Smooth muscle cell (in vitro differentiated cells): Measurements from ENCODE around the gene SYCE3. TPM values are rescaled to one million over a fixed set of nuclear protein-coding genes. Genes with fewer than 3 reads are reported as not detected.

Experiments
- DNase-seq: peaks from one replicate; lab custom pipeline; 2025; ENCODE audit not compliant: unreplicated experiment; lab: John Stamatoyannopoulos, UW
- H2AFZ ChIP-seq: fragments of 200-600 bp; sonication (generic); 2 replicates; pipeline ENCODE4 v1.6.0; 2016; ENCODE audit warnings: antibody characterized with exemption, low read depth, mild to moderate bottlenecking
- H3F3A ChIP-seq: fragments of 200-600 bp; sonication (generic); 2 replicates; pipeline ENCODE4 v1.6.0; 2017; ENCODE audit warnings: antibody characterized with exemption, low read depth
- H3K27ac ChIP-seq: fragments of 200-600 bp; sonication (generic); 2 replicates; pipeline ENCODE4 v1.5.1; 2016; ENCODE audit warnings: low read depth, mild to moderate bottlenecking
- H3K27me3 ChIP-seq: fragments of 200-600 bp; sonication (generic); 2 replicates; pipeline ENCODE4 v1.6.1; 2016; ENCODE audit warnings: low read depth, mild to moderate bottlenecking
- H3K36me3 ChIP-seq: fragments of 200-600 bp; sonication (generic); 2 replicates; pipeline ENCODE4 v1.5.1; 2016; ENCODE audit warnings: low read depth
- H3K4me1 ChIP-seq: fragments of 200-600 bp; sonication (generic); 2 replicates; pipeline ENCODE4 v1.5.1; 2016; ENCODE audit warnings: low read depth
- H3K4me2 ChIP-seq: fragments of 200-600 bp; sonication (generic); 2 replicates; pipeline ENCODE4 v1.6.0; 2016; ENCODE audit warnings: mild to moderate bottlenecking
- H3K4me3 ChIP-seq: fragments of 200-600 bp; sonication (generic); 2 replicates; pipeline ENCODE4 v1.5.1; 2016; ENCODE audit warnings: mild to moderate bottlenecking
- H3K79me2 ChIP-seq: fragments of 200-600 bp; sonication (generic); 2 replicates; pipeline ENCODE4 v1.6.0; 2016; ENCODE audit warnings: low read depth, mild to moderate bottlenecking
- H3K9ac ChIP-seq: fragments of 200-600 bp; sonication (generic); 2 replicates; pipeline ENCODE4 v1.6.0; 2016; ENCODE audit warnings: low read depth
- H3K9me3 ChIP-seq: fragments of 200-600 bp; sonication (generic); replicated peaks from 2 replicates; pipeline ENCODE4 v1.5.1; 2016; ENCODE audit warnings: low read depth
- H4K20me1 ChIP-seq: fragments of 200-600 bp; sonication (generic); 2 replicates; pipeline ENCODE4 v1.6.0; 2016; ENCODE audit warnings: low read depth
- CTCF ChIP-seq: fragments of 200-600 bp; sonication (generic); IDR thresholded peaks from 2 replicates; pipeline ENCODE4 v1.5.1; 2017; ENCODE audit warnings: borderline replicate concordance, mild to moderate bottlenecking, antibody characterized with exemption; ENCODE audit not compliant: insufficient read depth, poor library complexity, severe bottlenecking
- WGBS: methylation state at CpG from one replicate; pipeline ENCODE4 v1.1.7; 2016; ENCODE audit warnings: low lambda C conversion rate; 5-methylcytosine and 5-hydroxymethylcytosine counted together
- polyA plus RNA-seq: library from polyadenylated mRNA; unstranded; fragments of >200 nt; fragmentation: Nextera tagmentation; extraction: Ambion mirVana; gene quantifications from 2 replicates; pipeline ENCODE4 v1.2.1, GENCODE V29; 2016
- total RNA-seq: library from RNA; depleted of rRNA; stranded (reverse); fragments of >200 nt; gene quantifications from 2 replicates; pipeline ENCODE4 v1.2.3, GENCODE V29; 2014

Gene SYCE3
- total RNA-seq, result not detected in 2 replicates
- not detected in 2 replicates for polyA plus RNA-seq

GRCh38 chr22:50562523-50563412, at the start of gene SYCE3:
SYCE3 (minus strand) TSS chr22:50562919; CDS start chr22:50556405, 6,514 bp downstream.
- Histone ChIP-seq H3K9ac (peak within 1 kb of the TSS; percentile 51), H4K20me1 (no peaks in the 10 kb centered on the region), H3K27ac (no peak within 1 kb of the TSS), H3K9me3 (no peaks in the 10 kb centered on the region), H2AFZ (peak within 1 kb of the TSS; percentile 88), H3K27me3 (no peaks in the 10 kb centered on the region), H3K79me2 (peaks cover 3% of the 10 kb centered on the region), H3K4me2 (peak within 1 kb of the TSS; percentile 100), H3K36me3 (no peaks in the 10 kb centered on the region), H3F3A (no peaks in the 10 kb centered on the region), H3K4me1 (no peaks in the 10 kb centered on the region), H3K4me3 (peak within 1 kb of the TSS; percentile 80)
- DNase-seq, result peak; percentile 85
- peak; percentile 84 for TF ChIP-seq CTCF
- 2% methylated on average over 20 of the region's 61 CpGs for WGBS

- no peak overlapping the region for H3K27ac ChIP-seq
- no peaks in the 10 kb centered on the region for H4K20me1 ChIP-seq
- peaks cover 9% of the 10 kb centered on the region for H3K27me3 ChIP-seq
- H3F3A ChIP-seq, result no peaks in the 10 kb centered on the region
- no peak overlapping the region for H2AFZ ChIP-seq
- no peak for DNase-seq
- no peaks in the 10 kb centered on the region for H3K36me3 ChIP-seq
- no peak for TF ChIP-seq CTCF
- H3K4me2 ChIP-seq, result no peak overlapping the region
- H3K9me3 ChIP-seq, result no peaks in the 10 kb centered on the region
- H3K79me2 ChIP-seq, result no peaks in the 10 kb centered on the region
- no peaks in the 10 kb centered on the region for H3K4me1 ChIP-seq
- no peak overlapping the region for H3K9ac ChIP-seq
- 84% methylated on average over 6 of the region's 6 CpGs for WGBS
- no peak overlapping the region for H3K4me3 ChIP-seq
Observed at GRCh38 chr22:50612168-50612527, 49.4 kb upstream of the SYCE3 start.

- Histone ChIP-seq H3K79me2 (no peaks in the 10 kb centered on the region), H2AFZ (no peak overlapping the region), H3K4me1 (no peaks in the 10 kb centered on the region), H3K27ac (no peak overlapping the region), H3K36me3 (no peaks in the 10 kb centered on the region), H3F3A (no peaks in the 10 kb centered on the region), H3K9ac (no peak overlapping the region), H3K27me3 (peaks cover 13% of the 10 kb centered on the region), H3K4me3 (no peak overlapping the region), H3K9me3 (no peaks in the 10 kb centered on the region), H3K4me2 (no peak overlapping the region), H4K20me1 (no peaks in the 10 kb centered on the region)
- TF ChIP-seq CTCF, result no peak
- DNase-seq, result no peak
- 94% methylated on average over 26 of the region's 26 CpGs for WGBS
Observed at GRCh38 chr22:50611341-50612060, 48.8 kb upstream of the SYCE3 start.
